Measurements from ENCODE around the gene IFITM5.

Gene IFITM5

DNA sequence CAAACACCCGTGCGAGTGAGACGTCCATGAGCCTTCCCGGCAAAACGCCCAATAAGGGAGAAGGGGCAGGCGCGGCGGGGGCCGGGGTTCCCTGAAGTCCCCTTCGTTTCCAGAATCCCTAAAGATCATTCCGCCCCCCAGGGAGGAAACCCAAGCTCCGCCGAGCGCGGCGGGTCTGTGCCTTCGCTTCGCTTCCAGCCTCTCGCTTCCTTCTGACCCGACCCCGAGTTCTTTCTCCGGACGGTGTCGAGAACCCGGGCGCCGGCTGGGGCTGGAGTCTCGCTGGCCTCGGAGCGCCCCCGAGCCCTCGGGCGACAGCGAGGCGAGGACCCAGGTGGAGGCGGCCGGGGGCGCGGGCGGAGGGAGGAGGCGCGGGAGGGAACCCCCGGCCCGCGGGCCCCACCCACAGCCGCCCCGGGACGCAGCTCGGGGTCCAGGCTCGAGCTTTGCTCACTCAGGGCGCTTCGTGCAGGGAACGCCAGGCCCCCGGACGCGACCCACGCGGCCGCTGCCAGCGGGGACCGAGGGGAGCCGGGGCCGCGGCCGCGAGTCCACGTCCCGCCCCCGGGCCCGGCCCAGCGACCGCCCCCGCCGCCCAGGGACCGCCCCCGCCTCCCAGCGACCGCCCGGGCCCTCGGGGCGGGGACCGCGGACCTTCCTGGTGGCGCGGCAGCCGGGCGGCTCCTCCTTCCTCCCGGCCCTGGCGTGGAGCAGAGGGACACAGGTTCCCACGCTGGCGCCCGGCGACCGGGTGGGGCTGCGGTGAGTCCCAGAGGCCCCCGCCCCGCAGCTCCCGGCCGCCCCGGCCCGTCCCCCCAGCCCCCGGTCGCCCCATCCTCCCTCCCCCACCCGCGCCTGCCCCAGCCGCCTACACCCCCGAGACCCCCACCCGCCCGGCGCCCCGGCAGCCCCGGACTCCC is 10.6 kb downstream of the IFITM5 start, which contains the start of gene PGGHG:
Gene PGGHG, plus strand, starts transcription at position 649 of the 920 bp plus-strand sequence. CDS start 691 bp downstream, outside the sequence.
- no peak for TF ChIP-seq RAD21 (IDR thresholded peaks at IDR 0.05; ENCODE audit: low read depth)
- TF ChIP-seq EP300 (IDR thresholded peaks at IDR 0.05; ENCODE audit: borderline replicate concordance): no peak
- no peak for TF ChIP-seq TCF12 (IDR thresholded peaks at IDR 0.05; ENCODE audit: low read depth)
- TF ChIP-seq NFIC (IDR thresholded peaks at IDR 0.05): no peak
- peak; percentile 34; the same call in 1 of the 2 replicates for TF ChIP-seq TAF1 (IDR thresholded peaks at IDR 0.05; ENCODE audit: low read depth)
- no peak for TF ChIP-seq CEBPB (IDR thresholded peaks at IDR 0.05)
- TF ChIP-seq ZBTB7A (IDR thresholded peaks at IDR 0.05; ENCODE audit: low read depth): no peak
- no peak for TF ChIP-seq TEAD4 (IDR thresholded peaks at IDR 0.05)
- peak; percentile 59; the same call in 1 of the 2 replicates for TF ChIP-seq EGR1 (IDR thresholded peaks at IDR 0.05)
- TF ChIP-seq, protein P1, sequence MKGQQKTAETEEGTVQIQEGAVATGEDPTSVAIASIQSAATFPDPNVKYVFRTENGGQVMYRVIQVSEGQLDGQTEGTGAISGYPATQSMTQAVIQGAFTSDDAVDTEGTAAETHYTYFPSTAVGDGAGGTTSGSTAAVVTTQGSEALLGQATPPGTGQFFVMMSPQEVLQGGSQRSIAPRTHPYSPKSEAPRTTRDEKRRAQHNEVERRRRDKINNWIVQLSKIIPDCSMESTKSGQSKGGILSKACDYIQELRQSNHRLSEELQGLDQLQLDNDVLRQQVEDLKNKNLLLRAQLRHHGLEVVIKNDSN (IDR thresholded peaks at IDR 0.05): no peak
- TF ChIP-seq YY1 (IDR thresholded peaks at IDR 0.05; ENCODE audit: low read depth): no peak
- no peak for TF ChIP-seq MAX (IDR thresholded peaks at IDR 0.05)

DNA sequence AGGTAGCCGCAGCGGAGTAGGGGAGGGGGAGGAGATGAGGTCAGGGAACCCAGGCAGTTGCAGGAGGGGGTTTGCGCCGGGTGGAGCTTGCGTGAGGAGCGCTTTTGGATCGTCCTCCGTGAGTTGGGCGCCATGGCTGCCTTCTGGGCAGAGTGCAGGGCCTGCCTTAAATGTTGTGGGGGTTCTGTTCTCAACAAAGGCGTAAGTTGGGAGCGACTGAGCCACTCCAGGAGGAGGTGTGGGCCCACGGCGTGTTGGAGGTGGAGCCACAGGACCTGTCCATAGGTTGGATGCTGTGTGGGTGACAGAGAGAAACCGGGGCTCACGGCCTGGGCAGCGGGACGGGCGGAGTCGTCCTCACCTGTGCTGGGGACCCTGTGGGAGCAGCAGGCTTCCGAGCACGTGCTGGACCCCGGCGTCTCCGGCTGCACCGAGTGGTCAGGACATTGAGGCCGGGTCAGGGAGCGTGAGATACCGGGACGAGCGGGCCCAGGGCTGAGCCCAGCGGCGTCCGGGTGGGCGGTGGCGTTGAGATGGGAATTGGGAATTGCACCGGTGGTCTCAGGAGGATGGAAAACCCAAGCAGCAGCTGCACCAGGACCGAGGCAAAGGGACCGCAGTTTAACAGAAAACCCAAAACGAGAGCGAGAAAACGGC is 11.4 kb downstream of the IFITM5 start:
- TF ChIP-seq ZBTB7A (IDR thresholded peaks at IDR 0.05; ENCODE audit: low read depth) (no peak), TCF12 (IDR thresholded peaks at IDR 0.05; ENCODE audit: low read depth) (no peak), EGR1 (IDR thresholded peaks at IDR 0.05) (no peak), RAD21 (IDR thresholded peaks at IDR 0.05; ENCODE audit: low read depth) (no peak), NFIC (IDR thresholded peaks at IDR 0.05) (no peak), MAX (IDR thresholded peaks at IDR 0.05) (no peak), CREB1 (IDR thresholded peaks at IDR 0.05; ENCODE audit: low read depth) (no peak), EP300 (IDR thresholded peaks at IDR 0.05; ENCODE audit: borderline replicate concordance) (no peak), FOXM1 (IDR thresholded peaks at IDR 0.05; ENCODE audit: borderline replicate concordance, low read depth) (no peak), TAF1 (IDR thresholded peaks at IDR 0.05; ENCODE audit: low read depth) (no peak), TEAD4 (IDR thresholded peaks at IDR 0.05) (no peak)
- TF ChIP-seq, protein P2, sequence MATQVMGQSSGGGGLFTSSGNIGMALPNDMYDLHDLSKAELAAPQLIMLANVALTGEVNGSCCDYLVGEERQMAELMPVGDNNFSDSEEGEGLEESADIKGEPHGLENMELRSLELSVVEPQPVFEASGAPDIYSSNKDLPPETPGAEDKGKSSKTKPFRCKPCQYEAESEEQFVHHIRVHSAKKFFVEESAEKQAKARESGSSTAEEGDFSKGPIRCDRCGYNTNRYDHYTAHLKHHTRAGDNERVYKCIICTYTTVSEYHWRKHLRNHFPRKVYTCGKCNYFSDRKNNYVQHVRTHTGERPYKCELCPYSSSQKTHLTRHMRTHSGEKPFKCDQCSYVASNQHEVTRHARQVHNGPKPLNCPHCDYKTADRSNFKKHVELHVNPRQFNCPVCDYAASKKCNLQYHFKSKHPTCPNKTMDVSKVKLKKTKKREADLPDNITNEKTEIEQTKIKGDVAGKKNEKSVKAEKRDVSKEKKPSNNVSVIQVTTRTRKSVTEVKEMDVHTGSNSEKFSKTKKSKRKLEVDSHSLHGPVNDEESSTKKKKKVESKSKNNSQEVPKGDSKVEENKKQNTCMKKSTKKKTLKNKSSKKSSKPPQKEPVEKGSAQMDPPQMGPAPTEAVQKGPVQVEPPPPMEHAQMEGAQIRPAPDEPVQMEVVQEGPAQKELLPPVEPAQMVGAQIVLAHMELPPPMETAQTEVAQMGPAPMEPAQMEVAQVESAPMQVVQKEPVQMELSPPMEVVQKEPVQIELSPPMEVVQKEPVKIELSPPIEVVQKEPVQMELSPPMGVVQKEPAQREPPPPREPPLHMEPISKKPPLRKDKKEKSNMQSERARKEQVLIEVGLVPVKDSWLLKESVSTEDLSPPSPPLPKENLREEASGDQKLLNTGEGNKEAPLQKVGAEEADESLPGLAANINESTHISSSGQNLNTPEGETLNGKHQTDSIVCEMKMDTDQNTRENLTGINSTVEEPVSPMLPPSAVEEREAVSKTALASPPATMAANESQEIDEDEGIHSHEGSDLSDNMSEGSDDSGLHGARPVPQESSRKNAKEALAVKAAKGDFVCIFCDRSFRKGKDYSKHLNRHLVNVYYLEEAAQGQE (IDR thresholded peaks at IDR 0.05; ENCODE audit: low read depth): no peak
- TF ChIP-seq, protein P1 (IDR thresholded peaks at IDR 0.05): no peak

DNA sequence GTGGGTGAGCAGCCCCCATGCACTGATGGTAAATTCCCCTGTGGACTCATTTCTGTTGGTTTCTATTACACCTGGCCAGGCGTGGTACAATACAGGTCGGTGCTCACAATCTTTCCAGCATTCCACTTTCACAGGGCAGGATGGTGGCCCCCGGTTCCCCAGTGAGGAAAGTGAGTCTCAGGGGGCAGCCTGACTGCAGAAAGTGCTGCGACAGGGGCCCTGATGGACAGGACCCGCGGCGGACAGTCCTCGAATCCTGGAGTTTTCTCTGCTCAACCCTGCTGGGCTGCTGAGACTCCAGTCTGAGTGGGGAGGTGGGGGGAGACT is 13.5 kb downstream of the IFITM5 start:
- TF ChIP-seq TCF12 (IDR thresholded peaks at IDR 0.05; ENCODE audit: low read depth) (no peak), CEBPB (IDR thresholded peaks at IDR 0.05) (no peak), EP300 (IDR thresholded peaks at IDR 0.05; ENCODE audit: borderline replicate concordance) (no peak), TAF1 (IDR thresholded peaks at IDR 0.05; ENCODE audit: low read depth) (no peak), NFIC (IDR thresholded peaks at IDR 0.05) (no peak), EGR1 (IDR thresholded peaks at IDR 0.05) (no peak), YY1 (IDR thresholded peaks at IDR 0.05; ENCODE audit: low read depth) (no peak), FOXM1 (IDR thresholded peaks at IDR 0.05; ENCODE audit: borderline replicate concordance, low read depth) (no peak), CREB1 (IDR thresholded peaks at IDR 0.05; ENCODE audit: low read depth) (no peak), ZBTB7A (IDR thresholded peaks at IDR 0.05; ENCODE audit: low read depth) (no peak), RAD21 (IDR thresholded peaks at IDR 0.05; ENCODE audit: low read depth) (no peak), MAX (IDR thresholded peaks at IDR 0.05) (no peak), TEAD4 (IDR thresholded peaks at IDR 0.05) (no peak)
- TF ChIP-seq, protein P2 (IDR thresholded peaks at IDR 0.05; ENCODE audit: low read depth): no peak
- TF ChIP-seq, protein P1 (IDR thresholded peaks at IDR 0.05): no peak
